OCI-LY3 (cell line): ENCODE data around the gene ABCC3.

Source experiments
- H2AFZ ChIP-seq: fragments of 200-600, 300-600 bp; shearing (Covaris generic); 2 replicates; pipeline ENCODE4 v1.6.0; 2014; ENCODE audit warnings: antibody characterized with exemption, low read depth, low read length
- H3K27ac ChIP-seq: fragments of 200-600, 300-600 bp; sonication (generic); 2 replicates; pipeline ENCODE4 v1.5.1; 2014; ENCODE audit warnings: mild to moderate bottlenecking, low read length, moderate library complexity, mixed read lengths
- H3K27me3 ChIP-seq: fragments of 200-600, 300-600 bp; sonication (generic); 2 replicates; pipeline ENCODE4 v1.6.1; 2014; ENCODE audit warnings: low read depth, low read length, mixed read lengths
- H3K36me3 ChIP-seq: fragments of 200-600, 300-600 bp; sonication (generic); replicated peaks from 2 replicates; pipeline ENCODE3; 2014; ENCODE audit warnings: low read depth, low read length, mixed read lengths
- H3K4me1 ChIP-seq: fragments of 300-600, 200-600 bp; sonication (generic); 2 replicates; pipeline ENCODE4 v1.6.1; 2014; ENCODE audit warnings: low read length, mixed read lengths
- H3K4me2 ChIP-seq: fragments of 200-600, 300-600 bp; sonication (generic); 2 replicates; pipeline ENCODE4 v1.6.1; 2014; ENCODE audit warnings: low read length, mixed read lengths
- H3K4me3 ChIP-seq: fragments of 300-600, 200-600 bp; sonication (generic); 2 replicates; pipeline ENCODE4 v1.5.1; 2014; ENCODE audit warnings: antibody characterized with exemption, mild to moderate bottlenecking, low read length, moderate library complexity
- H3K79me2 ChIP-seq: fragments of 300-600, 200-600 bp; shearing (Covaris generic); 2 replicates; pipeline ENCODE4 v1.6.1; 2014; ENCODE audit warnings: mild to moderate bottlenecking, low read length, mixed read lengths
- H3K9ac ChIP-seq: fragments of 300-600, 200-600 bp; shearing (Covaris generic); 2 replicates; pipeline ENCODE4 v1.6.0; 2014; ENCODE audit warnings: mild to moderate bottlenecking, low read length, moderate library complexity
- H3K9me3 ChIP-seq: fragments of 200-600, 300-600 bp; shearing (Covaris generic); 2 replicates; pipeline ENCODE4 v1.6.1; 2014; ENCODE audit warnings: low read length, mixed read lengths; ENCODE audit not compliant: insufficient read depth
- H4K20me1 ChIP-seq: fragments of 200-600, 300-600 bp; sonication (generic); 2 replicates; pipeline ENCODE4 v1.6.1; 2016; ENCODE audit warnings: low read length, mixed read lengths; ENCODE audit not compliant: insufficient read depth
- EZH2phosphoT487 ChIP-seq: fragments of 200-600 bp; shearing (Covaris generic); IDR thresholded peaks from 2 replicates; pipeline ENCODE4 v1.6.1; 2018; ENCODE audit warnings: antibody characterized with exemption, mixed run types, low read depth
- TF ChIP-seq, protein P1 (sequence below): fragments of 200-600, 300-600 bp; sonication (generic); IDR thresholded peaks from 2 replicates; pipeline ENCODE4 v1.5.1; 2014; ENCODE audit warnings: antibody characterized with exemption, low read length, low read depth

Gene ABCC3

DNA sequence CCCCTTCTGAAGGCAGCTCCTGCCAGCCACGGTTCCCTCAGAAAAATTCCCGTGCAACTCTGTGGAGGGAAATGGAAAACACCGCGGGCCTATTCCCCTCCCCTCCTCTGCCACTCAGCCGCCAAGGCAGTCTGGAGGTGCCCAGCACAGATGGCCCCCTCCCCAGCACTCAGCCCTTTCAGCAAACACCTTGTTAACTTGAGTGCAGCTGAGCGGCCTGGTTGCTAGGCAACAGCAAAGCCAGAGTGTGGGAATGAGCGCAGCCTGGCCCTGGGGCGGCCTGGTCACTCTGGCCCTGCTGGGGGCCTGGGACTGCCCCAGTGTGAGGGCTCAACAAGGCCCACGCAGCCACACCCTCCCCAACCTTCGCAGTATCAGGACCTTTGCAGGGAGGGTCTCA is 41.4 kb upstream of the ABCC3 start:
- Histone ChIP-seq H3K9ac (no peak overlapping the region), H3K27ac (no peak overlapping the region), H3K27me3 (0 out of 2 replicates have a peak, but pooled peaks cover 7% of the 10 kb centered on the region), H2AFZ (no peak overlapping the region), H3K4me3 (no peak overlapping the region), H3K36me3 (no peaks in the 10 kb centered on the region), H3K4me2 (no peak overlapping the region), H3K79me2 (no peaks in the 10 kb centered on the region), H3K4me1 (peaks cover under 1% of the 10 kb centered on the region), H4K20me1 (no peaks in the 10 kb centered on the region), H3K9me3 (no peaks in the 10 kb centered on the region)
- no peak for TF ChIP-seq EZH2phosphoT487
- TF ChIP-seq, protein P1, sequence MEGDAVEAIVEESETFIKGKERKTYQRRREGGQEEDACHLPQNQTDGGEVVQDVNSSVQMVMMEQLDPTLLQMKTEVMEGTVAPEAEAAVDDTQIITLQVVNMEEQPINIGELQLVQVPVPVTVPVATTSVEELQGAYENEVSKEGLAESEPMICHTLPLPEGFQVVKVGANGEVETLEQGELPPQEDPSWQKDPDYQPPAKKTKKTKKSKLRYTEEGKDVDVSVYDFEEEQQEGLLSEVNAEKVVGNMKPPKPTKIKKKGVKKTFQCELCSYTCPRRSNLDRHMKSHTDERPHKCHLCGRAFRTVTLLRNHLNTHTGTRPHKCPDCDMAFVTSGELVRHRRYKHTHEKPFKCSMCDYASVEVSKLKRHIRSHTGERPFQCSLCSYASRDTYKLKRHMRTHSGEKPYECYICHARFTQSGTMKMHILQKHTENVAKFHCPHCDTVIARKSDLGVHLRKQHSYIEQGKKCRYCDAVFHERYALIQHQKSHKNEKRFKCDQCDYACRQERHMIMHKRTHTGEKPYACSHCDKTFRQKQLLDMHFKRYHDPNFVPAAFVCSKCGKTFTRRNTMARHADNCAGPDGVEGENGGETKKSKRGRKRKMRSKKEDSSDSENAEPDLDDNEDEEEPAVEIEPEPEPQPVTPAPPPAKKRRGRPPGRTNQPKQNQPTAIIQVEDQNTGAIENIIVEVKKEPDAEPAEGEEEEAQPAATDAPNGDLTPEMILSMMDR = no peak

DNA sequence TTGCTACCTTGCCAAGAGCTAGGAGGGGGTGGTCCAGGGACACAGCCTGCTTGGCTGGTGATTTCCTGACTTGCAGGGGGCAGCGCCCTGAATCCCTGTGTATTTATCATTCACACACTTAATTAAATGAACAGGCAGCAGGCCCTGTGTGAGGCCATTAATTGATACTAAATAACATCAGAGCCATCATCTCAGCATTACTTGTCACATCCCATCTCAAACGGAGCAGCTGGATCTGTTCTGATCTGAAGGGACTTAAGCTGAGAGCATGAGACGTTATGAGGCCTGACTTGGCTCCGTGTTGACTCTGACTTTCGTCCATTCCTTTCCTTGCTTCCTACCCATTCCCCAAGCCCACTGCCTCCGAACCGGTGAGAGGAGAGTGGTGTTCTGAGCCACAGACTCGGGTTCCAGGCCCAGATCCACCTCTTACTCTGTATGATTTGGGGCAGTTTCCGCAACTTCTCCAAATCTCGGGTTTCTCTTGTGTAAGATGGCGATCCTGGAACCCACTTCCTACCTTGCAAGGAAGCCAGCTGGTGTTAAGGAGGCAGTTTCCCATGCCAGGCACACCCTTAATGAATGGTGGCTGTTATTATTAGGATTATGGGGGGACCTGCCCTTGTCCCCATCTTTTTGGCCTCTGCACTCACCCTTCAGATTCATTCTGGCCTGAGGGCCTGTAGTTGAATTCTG is 40.4 kb upstream of the ABCC3 start:
- Histone ChIP-seq H3K27me3 (0 out of 2 replicates have a peak, but pooled peaks cover 11% of the 10 kb centered on the region), H3K9me3 (no peaks in the 10 kb centered on the region), H3K4me2 (no peak overlapping the region), H3K36me3 (no peaks in the 10 kb centered on the region), H3K79me2 (no peaks in the 10 kb centered on the region), H4K20me1 (no peaks in the 10 kb centered on the region), H2AFZ (no peak overlapping the region), H3K4me3 (no peak overlapping the region), H3K9ac (no peak overlapping the region), H3K4me1 (peaks cover 4% of the 10 kb centered on the region), H3K27ac (no peak overlapping the region)
- TF ChIP-seq EZH2phosphoT487 = no peak
- TF ChIP-seq, protein P1 = no peak

- Histone ChIP-seq H2AFZ (no peak overlapping the region), H3K36me3 (no peaks in the 10 kb centered on the region), H3K27ac (no peak overlapping the region), H3K27me3 (peaks cover 13% of the 10 kb centered on the region; the same call in 1 of the 2 replicates), H4K20me1 (no peaks in the 10 kb centered on the region), H3K9ac (no peak overlapping the region), H3K4me2 (no peak overlapping the region), H3K4me3 (no peak overlapping the region), H3K9me3 (no peaks in the 10 kb centered on the region), H3K79me2 (no peaks in the 10 kb centered on the region), H3K4me1 (peaks cover 4% of the 10 kb centered on the region)
- TF ChIP-seq, protein P1 = no peak
- no peak for TF ChIP-seq EZH2phosphoT487
Measured at GRCh38 chr17:50594892-50595291, 39.8 kb upstream of the ABCC3 start.

- TF ChIP-seq, protein P1 = no peak
- TF ChIP-seq EZH2phosphoT487 = no peak
- Histone ChIP-seq H3K4me1 (peaks cover 4% of the 10 kb centered on the region), H2AFZ (no peak overlapping the region), H3K9me3 (no peaks in the 10 kb centered on the region), H3K4me3 (no peak overlapping the region), H3K4me2 (no peak overlapping the region), H3K36me3 (no peaks in the 10 kb centered on the region), H4K20me1 (no peaks in the 10 kb centered on the region), H3K9ac (no peak overlapping the region), H3K27ac (no peak overlapping the region), H3K27me3 (peaks cover 26% of the 10 kb centered on the region), H3K79me2 (no peaks in the 10 kb centered on the region)
Measured at GRCh38 chr17:50596191-50597037, 38.3 kb upstream of the ABCC3 start.
